OCI-LY1 (cell line): ENCODE data around the gene PRKCB.

Source experiments
- H2AFZ ChIP-seq: fragments of 200-600 bp; sonication (generic), shearing (Covaris generic); 2 replicates; pipeline ENCODE4 v1.6.0; 2014; ENCODE audit warnings: antibody characterized with exemption, mild to moderate bottlenecking, low read length
- H3F3A ChIP-seq: fragments of 200-600 bp; sonication (generic), shearing (Covaris generic); 2 replicates; pipeline ENCODE4 v1.6.0; 2014; ENCODE audit warnings: mild to moderate bottlenecking, antibody characterized with exemption, low read length, moderate library complexity; ENCODE audit not compliant: insufficient read depth
- H3K27ac ChIP-seq: fragments of 200-600 bp; sonication (generic); 2 replicates; pipeline ENCODE4 v1.5.1; 2014; ENCODE audit warnings: low read length, mixed run types, mild to moderate bottlenecking, low read depth; ENCODE audit not compliant: poor library complexity, severe bottlenecking
- H3K27me3 ChIP-seq: fragments of 200-600 bp; sonication (generic); 2 replicates; pipeline ENCODE4 v1.6.0; 2014; ENCODE audit warnings: antibody characterized with exemption, mild to moderate bottlenecking, low read length, moderate library complexity; ENCODE audit not compliant: insufficient read depth
- H3K36me3 ChIP-seq: fragments of 200-600 bp; sonication (generic); 2 replicates; pipeline ENCODE4 v1.6.1; 2014; ENCODE audit warnings: mild to moderate bottlenecking, antibody characterized with exemption, low read length, moderate library complexity, mixed read lengths; ENCODE audit not compliant: insufficient read depth
- H3K4me1 ChIP-seq: fragments of 200-600 bp; sonication (generic); 2 replicates; pipeline ENCODE4 v1.5.1; 2014; ENCODE audit warnings: mild to moderate bottlenecking, low read length, moderate library complexity; ENCODE audit not compliant: insufficient read depth, severe bottlenecking
- H3K4me2 ChIP-seq: fragments of 200-600 bp; sonication (generic), shearing (Covaris generic); 2 replicates; pipeline ENCODE4 v1.6.1; 2014; ENCODE audit warnings: low read length
- H3K4me3 ChIP-seq: fragments of 200-600 bp; sonication (generic); 2 replicates; pipeline ENCODE4 v1.5.1; 2014; ENCODE audit warnings: low read length, low read depth, mild to moderate bottlenecking, mixed read lengths; ENCODE audit not compliant: poor library complexity, severe bottlenecking
- H3K79me2 ChIP-seq: fragments of 200-600 bp; shearing (Covaris generic); 2 replicates; pipeline ENCODE4 v1.6.1; 2016; ENCODE audit warnings: mixed run types, low read length, mixed read lengths; ENCODE audit not compliant: insufficient read depth
- H3K9ac ChIP-seq: fragments of 200-600 bp; sonication (generic), shearing (Covaris generic); 2 replicates; pipeline ENCODE4 v1.6.1; 2014; ENCODE audit warnings: mild to moderate bottlenecking, low read length, mixed read lengths
- H3K9me2 ChIP-seq: fragments of 200-600 bp; sonication (generic), shearing (Covaris generic); 2 replicates; pipeline ENCODE4 v1.6.1; 2014; ENCODE audit warnings: low read depth, mild to moderate bottlenecking, low read length, mixed read lengths
- H3K9me3 ChIP-seq: fragments of 200-600 bp; shearing (Covaris generic); 2 replicates; pipeline ENCODE4 v1.6.1; 2014; ENCODE audit warnings: low read length, mixed read lengths
- H4K20me1 ChIP-seq: fragments of 200-600 bp; sonication (generic), shearing (Covaris generic); 2 replicates; pipeline ENCODE4 v1.6.0; 2016; ENCODE audit warnings: mild to moderate bottlenecking, low read length; ENCODE audit not compliant: insufficient read depth
- EZH2 ChIP-seq: fragments of 200-600 bp; sonication (generic), shearing (Covaris generic); IDR thresholded peaks from 2 replicates; pipeline ENCODE4 v1.8.0; 2017; ENCODE audit warnings: borderline replicate concordance, mixed run types, mild to moderate bottlenecking, antibody characterized with exemption, low read length, moderate library complexity, mixed read lengths
- TF ChIP-seq, protein P1 (sequence below): fragments of 200-600 bp; sonication (generic), shearing (Covaris generic); IDR thresholded peaks from 2 replicates; pipeline ENCODE4 v1.5.1; 2017; ENCODE audit warnings: mild to moderate bottlenecking, antibody characterized with exemption, low read length, moderate library complexity, mixed read lengths

Gene PRKCB

DNA sequence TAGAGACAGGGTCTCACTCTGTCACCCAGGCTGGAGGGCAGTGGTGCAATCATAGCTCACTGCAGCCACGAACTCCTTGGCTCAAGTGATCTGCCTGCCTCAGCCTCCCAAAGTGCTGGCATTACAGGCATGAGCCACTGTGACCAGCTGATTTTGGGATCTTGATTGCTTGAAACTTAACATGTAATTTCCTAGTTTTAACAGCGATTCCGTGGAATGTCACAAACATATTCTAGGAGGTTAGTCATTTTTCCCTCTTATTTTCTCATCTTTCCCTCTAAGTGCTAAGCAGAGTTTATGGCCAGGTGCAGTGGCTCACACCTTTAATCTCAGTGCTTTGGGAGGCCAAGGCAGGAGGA, 297.0 kb downstream of the PRKCB start:
- no peak for TF ChIP-seq EZH2
- TF ChIP-seq, protein P1, sequence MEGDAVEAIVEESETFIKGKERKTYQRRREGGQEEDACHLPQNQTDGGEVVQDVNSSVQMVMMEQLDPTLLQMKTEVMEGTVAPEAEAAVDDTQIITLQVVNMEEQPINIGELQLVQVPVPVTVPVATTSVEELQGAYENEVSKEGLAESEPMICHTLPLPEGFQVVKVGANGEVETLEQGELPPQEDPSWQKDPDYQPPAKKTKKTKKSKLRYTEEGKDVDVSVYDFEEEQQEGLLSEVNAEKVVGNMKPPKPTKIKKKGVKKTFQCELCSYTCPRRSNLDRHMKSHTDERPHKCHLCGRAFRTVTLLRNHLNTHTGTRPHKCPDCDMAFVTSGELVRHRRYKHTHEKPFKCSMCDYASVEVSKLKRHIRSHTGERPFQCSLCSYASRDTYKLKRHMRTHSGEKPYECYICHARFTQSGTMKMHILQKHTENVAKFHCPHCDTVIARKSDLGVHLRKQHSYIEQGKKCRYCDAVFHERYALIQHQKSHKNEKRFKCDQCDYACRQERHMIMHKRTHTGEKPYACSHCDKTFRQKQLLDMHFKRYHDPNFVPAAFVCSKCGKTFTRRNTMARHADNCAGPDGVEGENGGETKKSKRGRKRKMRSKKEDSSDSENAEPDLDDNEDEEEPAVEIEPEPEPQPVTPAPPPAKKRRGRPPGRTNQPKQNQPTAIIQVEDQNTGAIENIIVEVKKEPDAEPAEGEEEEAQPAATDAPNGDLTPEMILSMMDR, result no peak
- Histone ChIP-seq H3K9me3 (no peaks in the 10 kb centered on the region), H3K36me3 (no peaks in the 10 kb centered on the region), H3K9ac (no peak overlapping the region), H3F3A (no peaks in the 10 kb centered on the region), H3K79me2 (no peaks in the 10 kb centered on the region), H3K9me2 (no peaks in the 10 kb centered on the region), H4K20me1 (no peaks in the 10 kb centered on the region), H2AFZ (no peak overlapping the region), H3K27ac (no peak overlapping the region), H3K4me2 (no peak overlapping the region), H3K4me3 (no peak overlapping the region), H3K4me1 (no peaks in the 10 kb centered on the region), H3K27me3 (no peaks in the 10 kb centered on the region)

DNA sequence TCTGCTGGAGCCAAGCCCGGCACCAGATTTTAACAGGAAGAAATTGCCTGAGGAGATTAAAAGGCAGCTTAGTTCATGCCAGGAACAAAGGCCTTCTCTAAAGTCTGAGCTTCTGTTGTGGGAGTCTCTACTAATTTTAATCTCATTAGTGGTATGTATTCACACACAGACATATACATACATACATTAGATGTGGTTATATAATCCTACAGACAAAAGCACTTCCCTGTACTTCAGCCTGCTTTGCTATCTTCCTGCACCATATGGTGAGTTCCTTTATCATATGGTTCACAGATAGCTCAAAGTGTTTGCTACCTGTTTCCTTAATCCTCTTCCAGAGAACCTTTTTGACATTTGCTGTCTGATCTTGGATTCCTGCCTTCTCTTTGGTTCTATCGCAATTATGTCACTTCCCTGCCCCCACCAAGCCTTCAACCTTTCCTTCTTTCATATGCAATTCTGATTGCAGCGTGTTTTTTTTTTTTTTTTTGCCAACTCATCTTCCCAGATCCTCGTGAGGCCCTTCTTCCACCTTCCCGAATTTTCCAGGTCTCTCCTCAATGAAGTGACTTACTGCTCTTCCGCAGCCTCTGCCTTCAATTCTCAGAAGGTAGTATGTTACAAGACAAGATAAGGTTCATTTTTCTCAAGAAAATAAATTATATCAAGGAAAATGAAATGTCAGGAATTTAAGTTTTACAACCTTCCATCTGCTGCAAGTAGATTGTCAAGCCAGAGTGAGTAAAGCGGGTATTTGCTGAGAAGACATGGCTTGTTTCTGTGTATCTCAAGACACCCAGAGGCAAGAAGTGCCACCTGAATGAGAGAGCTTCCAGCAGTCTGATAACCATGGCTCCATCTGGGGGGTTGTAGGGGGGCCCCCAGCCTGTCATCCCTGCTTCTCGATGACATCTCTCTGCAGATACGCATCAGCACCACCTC, 300.1 kb downstream of the PRKCB start:
- Histone ChIP-seq H3K27ac (no peak overlapping the region), H3K9me3 (no peaks in the 10 kb centered on the region), H3K9ac (no peak overlapping the region), H4K20me1 (no peaks in the 10 kb centered on the region), H3F3A (no peaks in the 10 kb centered on the region), H3K36me3 (no peaks in the 10 kb centered on the region), H3K27me3 (no peaks in the 10 kb centered on the region), H3K4me1 (no peaks in the 10 kb centered on the region), H3K79me2 (no peaks in the 10 kb centered on the region), H3K9me2 (no peaks in the 10 kb centered on the region), H3K4me2 (no peak overlapping the region), H2AFZ (no peak overlapping the region), H3K4me3 (no peak overlapping the region)
- TF ChIP-seq, protein P1, result no peak
- TF ChIP-seq EZH2, result no peak

DNA sequence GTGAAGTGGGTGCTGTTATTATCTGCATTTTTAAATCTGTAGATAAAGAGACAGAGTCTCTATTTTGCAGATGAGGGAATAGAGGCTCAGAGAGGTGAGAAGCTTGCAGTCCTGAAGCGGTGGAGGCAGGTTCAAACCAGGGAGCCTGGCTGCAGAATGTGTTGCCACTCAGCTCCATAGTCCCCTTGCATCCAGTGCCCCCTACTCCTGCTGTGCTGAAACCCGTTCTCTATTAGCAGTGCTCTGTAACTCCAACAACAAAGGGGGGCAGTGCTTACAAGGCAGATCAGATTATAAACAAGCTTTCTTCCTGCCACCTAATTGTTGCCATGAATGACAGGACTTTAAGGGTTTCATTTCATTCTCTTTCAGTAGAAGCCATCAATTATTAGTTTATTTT, 302.2 kb downstream of the PRKCB start:
- TF ChIP-seq, protein P1, result no peak
- TF ChIP-seq EZH2, result no peak
- no peaks in the 10 kb centered on the region for H3K9me2 ChIP-seq
- H3K79me2 ChIP-seq, result no peaks in the 10 kb centered on the region
- no peak overlapping the region for H2AFZ ChIP-seq
- H3F3A ChIP-seq, result no peaks in the 10 kb centered on the region
- no peaks in the 10 kb centered on the region for H3K36me3 ChIP-seq
- H4K20me1 ChIP-seq, result no peaks in the 10 kb centered on the region
- no peaks in the 10 kb centered on the region for H3K9me3 ChIP-seq
- H3K9ac ChIP-seq, result no peak overlapping the region
- no peak overlapping the region for H3K4me3 ChIP-seq
- no peak overlapping the region for H3K4me2 ChIP-seq
- H3K27me3 ChIP-seq, result 0 out of 2 replicates have a peak, but pooled peaks cover 5% of the 10 kb centered on the region
- H3K27ac ChIP-seq, result no peak overlapping the region
- no peaks in the 10 kb centered on the region for H3K4me1 ChIP-seq
